ENCODE measurements around the gene SLC7A8.
"Not testable (repeated sequence)": the region's sequence is repeated elsewhere in the genome, so short reads cannot be mapped to it uniquely, and the experiment has no call there.

Gene SLC7A8

GRCh38 chr14:23113431-23114119 is 69.9 kb downstream of the SLC7A8 start:
- peak; percentile 43 for DNase-seq (ENCODE audit: low read depth)

- DNase-seq (ENCODE audit: low read depth), result no peak
Observed at GRCh38 chr14:23112359-23113178, 70.9 kb downstream of the SLC7A8 start.

GRCh38 chr14:23110579-23111365 is 72.7 kb downstream of the SLC7A8 start:
- no peak for DNase-seq (ENCODE audit: low read depth)

- DNase-seq (ENCODE audit: low read depth), result no peak
Observed at GRCh38 chr14:23109769-23110168, 73.7 kb downstream of the SLC7A8 start.

GRCh38 chr14:23108169-23108568 is 75.3 kb downstream of the SLC7A8 start:
- DNase-seq (ENCODE audit: low read depth), result not testable (repeated sequence)

- DNase-seq (ENCODE audit: low read depth), result not testable (repeated sequence)
Observed at GRCh38 chr14:23107620-23108019, 75.8 kb downstream of the SLC7A8 start.

- no peak for DNase-seq (ENCODE audit: low read depth)
Observed at GRCh38 chr14:23106747-23107045, 76.8 kb downstream of the SLC7A8 start.

- no peak for DNase-seq (ENCODE audit: low read depth)
Observed at GRCh38 chr14:23105348-23105824, 78.1 kb downstream of the SLC7A8 start.

GRCh38 chr14:23104591-23105347 is 78.7 kb downstream of the SLC7A8 start, which contains the start of gene CIROP:
TSS of gene CIROP (minus strand) at chr14:23104989. CDS start at chr14:23104920, 69 bp downstream.
- DNase-seq (ENCODE audit: low read depth), result no peak

- no peak for DNase-seq (ENCODE audit: low read depth)
Observed at GRCh38 chr14:23104070-23104590, 79.3 kb downstream of the SLC7A8 start.

GRCh38 chr14:23103581-23103980 is 79.9 kb downstream of the SLC7A8 start:
- no peak for DNase-seq (ENCODE audit: low read depth)

- DNase-seq (ENCODE audit: low read depth), result no peak
Observed at GRCh38 chr14:23102801-23103200, 80.7 kb downstream of the SLC7A8 start.

- DNase-seq (ENCODE audit: low read depth), result no peak
Observed at GRCh38 chr14:23101986-23102625, 81.4 kb downstream of the SLC7A8 start.

- no peak for DNase-seq (ENCODE audit: low read depth)
Observed at GRCh38 chr14:23101213-23101970, 82.1 kb downstream of the SLC7A8 start.

- no peak for DNase-seq (ENCODE audit: low read depth)
Observed at GRCh38 chr14:23099212-23099861, 84.1 kb downstream of the SLC7A8 start.

GRCh38 chr14:23097786-23098185 is 85.7 kb downstream of the SLC7A8 start:
- no peak for DNase-seq (ENCODE audit: low read depth)

GRCh38 chr14:23095196-23096108 is 88.0 kb downstream of the SLC7A8 start, which contains the start of gene C14orf119:
TSS of gene C14orf119 (plus strand) at chr14:23095505. CDS start at chr14:23097659, 2,154 bp downstream.
- DNase-seq (ENCODE audit: low read depth), result peak; percentile 99

- DNase-seq (ENCODE audit: low read depth), result peak; percentile 88
Observed at GRCh38 chr14:23094666-23095195, 88.7 kb downstream of the SLC7A8 start, which contains the start of gene ACIN1. TSS of gene ACIN1 (minus strand) at chr14:23095136. CDS start at chr14:23095112, 24 bp downstream.

Measured in fibroblast of the conjunctiva (primary cell).